HG02642 (cell line): ENCODE data around the gene GBF1.
"Not testable (repeated sequence)": the region's sequence is repeated elsewhere in the genome, so short reads cannot be mapped to it uniquely, and the experiment has no call there.

ENCODE experiments used
- ATAC-seq: cut with Tn5 transposase; IDR thresholded peaks from one replicate; pipeline ENCODE4 v1.9.1; 2021; ENCODE audit warnings: mild to moderate bottlenecking; ENCODE audit not compliant: unreplicated experiment, poor library complexity

The GBF1 gene, protein sequence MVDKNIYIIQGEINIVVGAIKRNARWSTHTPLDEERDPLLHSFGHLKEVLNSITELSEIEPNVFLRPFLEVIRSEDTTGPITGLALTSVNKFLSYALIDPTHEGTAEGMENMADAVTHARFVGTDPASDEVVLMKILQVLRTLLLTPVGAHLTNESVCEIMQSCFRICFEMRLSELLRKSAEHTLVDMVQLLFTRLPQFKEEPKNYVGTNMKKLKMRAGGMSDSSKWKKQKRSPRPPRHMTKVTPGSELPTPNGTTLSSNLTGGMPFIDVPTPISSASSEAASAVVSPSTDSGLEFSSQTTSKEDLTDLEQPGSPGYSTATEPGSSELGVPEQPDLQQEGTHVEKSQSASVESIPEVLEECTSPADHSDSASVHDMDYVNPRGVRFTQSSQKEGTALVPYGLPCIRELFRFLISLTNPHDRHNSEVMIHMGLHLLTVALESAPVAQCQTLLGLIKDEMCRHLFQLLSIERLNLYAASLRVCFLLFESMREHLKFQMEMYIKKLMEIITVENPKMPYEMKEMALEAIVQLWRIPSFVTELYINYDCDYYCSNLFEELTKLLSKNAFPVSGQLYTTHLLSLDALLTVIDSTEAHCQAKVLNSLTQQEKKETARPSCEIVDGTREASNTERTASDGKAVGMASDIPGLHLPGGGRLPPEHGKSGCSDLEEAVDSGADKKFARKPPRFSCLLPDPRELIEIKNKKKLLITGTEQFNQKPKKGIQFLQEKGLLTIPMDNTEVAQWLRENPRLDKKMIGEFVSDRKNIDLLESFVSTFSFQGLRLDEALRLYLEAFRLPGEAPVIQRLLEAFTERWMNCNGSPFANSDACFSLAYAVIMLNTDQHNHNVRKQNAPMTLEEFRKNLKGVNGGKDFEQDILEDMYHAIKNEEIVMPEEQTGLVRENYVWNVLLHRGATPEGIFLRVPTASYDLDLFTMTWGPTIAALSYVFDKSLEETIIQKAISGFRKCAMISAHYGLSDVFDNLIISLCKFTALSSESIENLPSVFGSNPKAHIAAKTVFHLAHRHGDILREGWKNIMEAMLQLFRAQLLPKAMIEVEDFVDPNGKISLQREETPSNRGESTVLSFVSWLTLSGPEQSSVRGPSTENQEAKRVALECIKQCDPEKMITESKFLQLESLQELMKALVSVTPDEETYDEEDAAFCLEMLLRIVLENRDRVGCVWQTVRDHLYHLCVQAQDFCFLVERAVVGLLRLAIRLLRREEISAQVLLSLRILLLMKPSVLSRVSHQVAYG (N-terminal part only)

DNA sequence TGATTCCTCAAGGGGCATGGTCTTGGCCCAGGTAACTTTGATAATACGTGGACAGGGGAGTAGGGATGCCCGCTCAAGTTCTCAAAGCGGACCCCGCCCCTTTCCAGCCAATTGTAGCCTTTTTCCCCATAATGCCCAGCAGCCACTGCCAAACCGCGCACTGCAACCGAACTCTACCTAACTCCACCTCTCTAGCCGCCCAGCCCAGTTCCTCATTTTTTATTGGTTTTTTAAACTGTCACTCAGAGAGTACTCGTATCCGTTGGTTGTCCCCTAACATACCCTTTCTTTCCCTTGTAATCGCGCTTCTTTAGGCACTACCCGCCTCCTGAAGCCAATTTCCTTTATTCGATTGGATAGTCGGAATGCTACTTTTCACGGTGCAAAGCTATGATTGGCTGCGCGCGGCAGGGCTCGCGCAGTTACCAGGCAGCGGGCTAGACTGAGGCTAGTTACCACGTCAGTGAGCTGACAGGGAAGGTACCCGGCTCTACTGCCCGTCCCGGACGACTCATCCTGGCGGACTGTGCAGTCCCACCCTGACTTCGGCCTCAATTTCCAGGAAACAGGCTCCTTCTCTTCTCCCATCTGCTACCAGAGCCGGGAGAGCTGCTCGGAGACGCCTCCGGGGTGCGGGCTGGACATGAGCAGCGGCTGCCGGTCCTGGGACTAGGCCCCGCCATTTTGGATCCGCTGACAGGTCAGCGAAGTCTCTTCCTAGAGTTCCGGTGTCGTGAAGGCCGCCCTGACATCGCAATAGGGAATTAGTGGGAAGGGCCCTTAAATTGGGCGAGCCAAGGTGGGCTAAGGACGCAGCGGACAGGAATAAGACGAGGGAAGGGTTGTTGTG lies at the start of gene GBF1:
Gene GBF1 (plus strand): TSS at position 451 of the 850 bp plus-strand sequence. CDS start 13,407 bp downstream, outside the sequence.
- peak; percentile 88 for ATAC-seq

DNA sequence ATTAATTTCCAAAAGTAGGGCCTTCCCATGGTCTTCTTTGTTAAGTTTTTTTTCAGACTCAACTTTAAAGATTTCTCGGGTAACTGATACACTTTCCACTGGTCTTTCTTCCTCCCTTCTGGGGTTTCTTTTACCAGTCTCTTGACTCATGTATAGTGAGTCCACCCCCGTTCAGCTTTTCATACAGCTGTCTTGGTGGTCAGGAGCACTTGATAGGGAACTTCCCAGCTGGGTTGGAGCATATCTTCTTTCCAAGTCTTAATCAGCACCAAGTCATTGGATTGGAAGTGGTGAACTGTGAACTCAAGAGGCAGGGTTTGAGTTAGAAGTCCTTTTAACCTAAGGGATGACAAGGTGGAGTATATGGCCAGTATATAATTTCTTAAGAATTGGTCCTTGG lies 48.4 kb upstream of the GBF1 start:
- ATAC-seq = no peak

DNA sequence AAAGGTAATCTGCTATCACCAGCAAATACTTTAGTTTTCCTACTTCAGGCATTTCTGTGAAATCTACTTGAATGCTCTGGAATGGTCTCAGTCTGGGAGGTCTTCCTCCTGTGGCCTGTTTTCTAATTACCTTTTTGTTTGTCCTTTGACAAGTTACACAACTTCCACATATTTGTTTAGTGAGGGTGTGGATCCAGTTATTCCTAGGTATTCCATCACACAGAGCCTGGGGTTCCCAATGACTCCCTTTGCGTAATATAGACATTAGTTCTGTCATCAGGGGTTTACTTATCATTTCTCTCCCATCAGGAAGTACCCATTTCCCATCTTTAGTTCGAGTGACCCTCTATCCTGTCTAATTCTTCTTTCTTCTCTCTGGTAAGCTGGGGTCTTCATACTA lies 47.3 kb upstream of the GBF1 start:
- ATAC-seq = no peak

DNA sequence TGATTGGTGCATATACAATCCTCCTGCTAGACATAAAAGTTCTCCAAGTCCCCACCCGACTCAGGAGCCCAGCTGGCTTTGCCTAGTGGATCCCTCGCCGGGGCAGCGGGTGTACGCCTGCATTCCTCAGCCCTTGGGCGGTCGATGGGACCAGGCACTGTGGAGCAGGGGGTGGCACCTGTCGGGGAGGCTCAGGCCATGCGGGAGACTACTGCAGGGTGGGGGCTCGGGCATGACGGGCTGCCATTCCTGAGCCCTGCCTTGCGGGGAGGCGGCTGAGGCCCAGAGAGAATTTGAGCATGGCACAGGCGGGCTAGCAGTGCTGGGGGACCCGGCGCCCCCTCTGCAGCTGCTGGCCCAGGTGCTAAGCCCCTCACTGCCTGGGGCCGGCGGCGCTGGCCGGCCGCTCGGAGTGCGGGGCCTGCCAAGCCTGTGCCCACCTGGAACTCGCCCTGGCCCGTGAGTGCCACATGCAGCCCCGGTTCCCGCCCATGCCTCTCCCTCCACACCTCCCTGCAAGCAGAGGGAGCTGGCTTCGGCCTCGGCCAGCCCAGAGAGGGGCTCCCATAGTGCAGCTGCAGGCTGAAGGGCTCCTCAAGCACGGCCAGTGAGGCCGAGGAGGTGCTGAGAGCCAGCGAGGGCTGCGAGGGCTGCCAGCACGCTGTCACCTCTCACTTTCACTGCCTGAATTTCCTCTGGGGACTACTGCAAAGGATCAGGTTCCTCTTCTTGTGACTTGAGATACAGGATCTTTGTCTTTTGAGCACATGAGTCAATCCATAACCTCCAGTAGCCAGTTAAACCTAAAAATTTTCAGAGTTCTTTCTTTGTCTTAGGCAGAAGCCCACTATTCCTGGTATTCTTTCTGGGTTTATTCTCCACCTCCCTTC lies 44.3 kb upstream of the GBF1 start:
- no peak for ATAC-seq

DNA sequence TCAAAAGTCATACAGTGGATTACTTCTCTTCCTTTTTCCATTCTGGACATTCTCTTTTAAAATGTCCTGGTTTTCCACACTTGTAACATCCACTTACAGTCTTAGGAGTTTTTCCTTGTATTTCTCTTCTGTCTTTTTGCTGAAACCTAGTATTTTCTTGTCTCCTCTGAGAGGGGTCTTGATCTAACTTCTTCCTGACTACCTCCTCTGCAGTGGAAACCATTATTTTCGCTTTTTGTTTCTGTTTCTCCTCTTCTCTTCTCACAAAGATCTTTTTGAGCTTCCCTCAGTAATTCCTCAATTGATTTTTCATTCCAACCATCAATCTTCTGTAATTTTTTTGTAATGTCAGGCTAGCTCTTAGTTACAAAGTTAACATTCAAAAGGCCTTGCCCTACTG lies 42.9 kb upstream of the GBF1 start:
- no peak for ATAC-seq

DNA sequence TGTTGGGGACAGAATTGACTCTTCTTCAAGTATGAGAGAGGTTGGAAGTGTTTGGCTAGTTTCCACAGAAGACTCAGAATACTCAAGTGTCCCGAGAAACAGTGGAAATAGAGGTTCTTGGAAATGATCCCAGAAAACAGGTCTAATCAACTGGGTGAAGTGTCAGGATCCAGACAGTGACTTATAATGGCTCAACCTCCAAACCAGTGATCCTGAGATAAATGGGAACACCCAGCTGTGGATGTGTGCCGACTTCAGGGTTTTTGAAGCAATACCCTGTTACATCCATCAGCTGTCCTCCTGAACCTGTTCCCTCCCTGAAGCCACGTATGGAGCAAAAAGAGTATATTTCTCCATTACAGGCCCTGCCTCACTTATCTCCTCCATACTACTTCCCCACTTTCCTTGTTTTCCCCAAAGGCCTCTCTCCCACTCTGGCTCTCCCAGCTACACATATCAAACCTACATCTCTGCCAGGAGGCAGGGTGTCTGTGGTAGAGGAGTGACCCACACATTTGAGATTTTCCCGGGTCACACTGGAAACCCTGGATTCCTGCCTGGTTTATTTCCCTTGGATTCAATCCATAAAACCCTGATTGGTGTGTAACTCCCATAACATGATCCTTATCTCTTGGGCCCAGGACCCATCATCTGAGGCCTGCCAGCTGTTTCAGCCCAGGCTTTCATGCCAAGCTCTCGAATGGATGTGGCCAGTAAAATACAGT lies 36.9 kb upstream of the GBF1 start:
- ATAC-seq = no peak

DNA sequence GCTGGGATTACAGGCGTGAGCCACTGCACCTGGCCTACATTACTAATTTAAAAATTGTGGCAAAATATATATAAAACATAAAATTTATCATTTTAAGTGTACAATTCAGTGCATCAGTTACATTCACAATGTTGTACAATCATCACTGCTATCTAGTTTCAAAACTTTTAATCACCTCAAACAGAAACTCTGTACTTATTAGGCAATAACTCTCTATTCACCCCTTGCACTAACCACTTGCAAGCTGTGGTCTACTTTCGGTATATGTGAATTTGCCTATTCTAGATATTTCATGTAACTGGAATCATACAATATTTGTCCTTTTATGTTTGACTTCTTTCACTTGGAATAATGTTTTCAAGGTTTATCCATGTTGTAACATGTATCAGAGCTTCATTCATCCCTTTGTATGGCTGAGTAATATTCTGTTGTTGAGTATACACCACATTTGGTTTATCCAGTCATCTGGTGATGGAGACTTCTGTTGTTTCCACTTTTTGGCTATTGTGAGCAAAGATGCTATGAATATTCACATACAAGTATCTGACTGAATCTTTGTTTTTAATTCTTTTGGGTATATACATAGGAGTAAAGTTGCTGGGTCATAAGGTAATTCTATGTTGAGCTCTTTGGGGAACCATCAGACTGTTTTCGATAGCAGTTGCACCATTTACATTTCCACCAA lies 33.6 kb upstream of the GBF1 start:
- ATAC-seq = no peak

DNA sequence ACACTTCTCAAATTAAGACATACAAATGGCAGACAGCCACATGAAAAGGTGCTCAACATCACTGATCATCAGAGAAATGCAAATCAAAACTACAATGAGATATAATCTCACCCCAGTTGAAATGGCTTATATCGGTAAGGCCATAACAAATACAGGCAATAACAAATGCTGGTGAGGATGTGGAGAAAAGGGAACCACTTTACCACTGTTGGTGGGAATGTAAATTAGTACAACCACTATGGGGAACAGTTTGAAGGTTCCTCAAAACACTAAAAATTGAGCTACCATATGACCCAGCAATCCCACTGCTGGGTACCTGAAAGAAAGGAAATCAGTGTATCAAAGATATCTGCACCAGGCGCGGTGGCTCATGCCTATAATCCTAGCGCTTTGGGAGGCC lies 31.7 kb upstream of the GBF1 start:
- not testable (repeated sequence) for ATAC-seq

DNA sequence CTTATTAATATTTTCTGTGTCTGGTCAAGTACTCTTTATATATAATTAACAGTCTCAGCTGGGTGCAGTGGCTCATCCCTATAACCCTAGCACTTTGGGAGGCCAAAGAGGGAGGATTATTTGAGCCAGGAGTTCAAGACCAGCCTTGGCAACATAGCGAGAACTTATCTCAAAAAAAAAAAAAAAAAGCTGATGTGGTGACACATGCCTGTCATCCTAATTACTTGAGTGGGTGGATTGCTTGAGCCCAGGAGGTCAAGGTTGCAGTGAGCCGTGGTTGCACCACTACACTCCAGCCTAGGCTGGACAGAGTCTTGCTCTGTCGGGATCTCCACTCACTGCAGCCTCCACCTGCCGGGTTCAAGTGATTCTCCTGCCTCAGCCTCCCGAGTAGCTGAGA lies 26.0 kb upstream of the GBF1 start:
- no peak for ATAC-seq

DNA sequence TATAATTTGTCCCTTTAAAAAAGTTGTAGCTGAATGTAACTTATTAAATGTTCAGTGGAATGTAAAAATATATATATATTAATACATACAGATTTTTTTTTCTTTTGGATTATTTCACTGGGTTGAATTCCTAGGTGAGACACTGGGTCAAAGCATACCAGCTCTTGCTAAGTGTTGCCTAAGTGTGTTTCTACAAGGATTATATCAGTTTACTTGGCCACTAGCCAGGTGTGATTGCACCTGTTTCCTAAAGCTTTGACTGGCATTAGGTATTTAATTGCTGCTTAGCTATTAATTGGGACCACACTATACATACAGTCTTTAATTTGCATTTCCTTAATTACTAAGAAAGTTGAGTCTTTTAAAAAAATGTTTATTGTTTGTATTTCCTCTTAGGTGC lies 24.7 kb upstream of the GBF1 start:
- ATAC-seq = no peak

DNA sequence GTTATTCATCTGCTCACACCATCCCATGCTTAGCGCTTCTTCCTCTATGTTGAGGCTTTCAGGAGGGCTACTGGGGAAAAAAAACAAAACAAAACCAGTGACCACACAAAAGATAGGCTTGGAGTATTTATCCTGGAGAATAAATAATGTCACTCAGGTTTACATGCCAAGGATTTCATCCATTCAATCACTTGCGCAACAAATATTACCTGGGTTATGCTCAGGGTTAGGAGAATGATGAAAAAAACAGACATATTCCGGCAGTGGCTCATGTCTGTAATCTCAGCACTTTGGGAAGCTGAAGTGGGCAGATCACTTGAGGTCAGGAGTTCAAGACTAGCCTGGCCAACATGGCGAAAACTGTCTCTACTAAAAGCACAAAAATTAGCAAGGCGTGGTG lies 22.5 kb upstream of the GBF1 start:
- ATAC-seq = no peak

DNA sequence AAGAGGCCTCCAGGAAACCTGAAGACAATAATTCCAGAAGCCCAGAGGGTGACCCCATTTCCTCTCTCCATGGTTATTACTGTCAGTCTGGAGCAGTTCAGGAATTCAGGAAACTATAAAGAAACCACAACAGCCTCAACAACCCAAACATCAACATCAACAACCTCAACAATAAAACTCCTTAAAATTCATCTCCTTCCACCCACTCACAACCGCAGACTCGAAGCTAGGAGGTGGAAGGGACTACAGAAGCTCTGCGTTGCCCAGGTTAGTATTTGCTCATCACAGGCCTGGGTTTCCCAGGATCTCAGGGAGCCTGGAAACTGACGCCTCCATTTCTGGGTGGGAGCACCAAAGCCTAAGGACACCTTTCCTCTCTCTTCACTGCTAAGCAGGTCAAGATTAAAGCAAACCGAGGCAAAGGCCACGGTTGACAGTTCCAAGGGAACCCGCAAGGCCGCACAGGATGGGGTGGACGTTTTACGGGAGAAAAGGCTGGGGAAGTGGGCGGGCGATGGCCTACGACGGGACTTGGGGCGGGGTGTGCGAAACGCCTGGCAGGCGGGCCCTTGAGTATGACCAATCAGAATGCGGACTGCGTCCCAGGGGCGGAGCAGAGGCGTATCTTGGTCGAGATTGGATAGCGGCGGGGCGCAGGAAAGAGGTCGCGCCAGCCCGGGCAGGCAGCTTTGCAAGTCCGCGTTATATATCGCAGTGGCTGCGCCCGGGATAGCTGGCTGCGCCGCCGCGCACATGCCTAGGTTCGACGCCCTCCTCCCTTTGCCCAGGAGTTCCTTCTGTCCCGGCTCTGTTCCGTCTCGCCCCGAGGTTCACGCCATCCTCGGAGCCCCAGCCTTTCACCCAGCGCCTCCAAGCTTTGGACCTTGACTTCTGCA lies 19.4 kb upstream of the GBF1 start, which contains the start of gene ELOVL3:
Gene ELOVL3 (plus strand): TSS at position 654 of the 896 bp plus-strand sequence. CDS start 250 bp downstream, outside the sequence.
- peak; percentile 87 for ATAC-seq

DNA sequence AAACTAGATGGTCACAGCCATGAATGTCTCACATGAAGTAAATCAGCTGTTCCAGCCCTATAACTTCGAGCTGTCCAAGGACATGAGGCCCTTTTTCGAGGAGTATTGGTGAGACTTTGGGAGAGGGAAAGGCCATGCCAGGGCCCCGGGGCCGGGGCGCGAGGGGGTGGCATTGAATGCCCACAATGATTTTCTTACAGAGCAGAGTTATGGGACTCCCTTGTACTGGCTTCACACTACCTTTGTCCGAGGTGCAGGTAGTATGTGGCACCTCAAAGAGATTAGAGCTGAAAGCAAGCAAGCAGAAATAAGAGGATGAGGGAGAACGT lies 18.8 kb upstream of the GBF1 start:
- ATAC-seq = no peak

DNA sequence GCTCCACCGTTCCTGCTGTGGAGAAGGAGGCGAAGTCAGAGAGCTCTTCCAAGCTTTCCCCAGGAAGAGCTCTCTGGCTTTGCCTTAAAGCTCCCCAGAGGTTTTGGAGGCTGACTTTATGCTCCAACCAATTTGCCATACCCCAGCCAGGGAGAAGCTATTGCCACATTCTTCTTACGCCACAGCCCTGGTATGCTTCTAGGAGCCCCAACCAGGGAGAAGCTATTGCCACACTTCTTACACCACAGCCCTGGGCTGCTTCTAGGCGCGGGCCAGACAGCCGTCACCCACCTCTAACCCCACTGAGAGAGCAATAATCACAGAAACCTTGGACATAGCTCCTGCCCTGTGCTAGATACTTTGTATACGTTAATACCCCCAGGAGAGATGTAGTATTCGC lies 18.3 kb upstream of the GBF1 start:
- ATAC-seq = no peak

DNA sequence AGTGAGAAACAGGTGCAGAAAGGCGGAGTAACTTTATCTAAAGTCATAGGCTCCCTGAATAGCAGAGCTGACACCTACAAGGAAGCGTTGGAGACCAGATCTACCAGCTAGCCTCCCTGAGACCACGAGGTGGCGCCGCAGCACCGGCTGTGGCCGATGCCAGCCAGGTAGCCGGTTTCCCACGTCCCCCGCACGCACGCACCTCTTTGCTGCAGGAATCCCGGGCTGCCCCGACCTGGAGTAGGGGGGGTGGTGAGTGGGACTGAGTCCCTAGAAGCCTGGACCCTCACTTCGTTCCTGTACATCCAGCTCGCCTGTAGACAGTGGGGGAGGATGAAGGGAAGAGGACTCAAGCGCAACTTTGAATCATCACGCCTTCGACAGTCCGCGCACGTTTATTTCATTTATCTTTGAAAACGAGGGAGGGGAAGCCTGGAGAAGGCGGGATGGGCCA lies 15.5 kb upstream of the GBF1 start:
- ATAC-seq = no peak

DNA sequence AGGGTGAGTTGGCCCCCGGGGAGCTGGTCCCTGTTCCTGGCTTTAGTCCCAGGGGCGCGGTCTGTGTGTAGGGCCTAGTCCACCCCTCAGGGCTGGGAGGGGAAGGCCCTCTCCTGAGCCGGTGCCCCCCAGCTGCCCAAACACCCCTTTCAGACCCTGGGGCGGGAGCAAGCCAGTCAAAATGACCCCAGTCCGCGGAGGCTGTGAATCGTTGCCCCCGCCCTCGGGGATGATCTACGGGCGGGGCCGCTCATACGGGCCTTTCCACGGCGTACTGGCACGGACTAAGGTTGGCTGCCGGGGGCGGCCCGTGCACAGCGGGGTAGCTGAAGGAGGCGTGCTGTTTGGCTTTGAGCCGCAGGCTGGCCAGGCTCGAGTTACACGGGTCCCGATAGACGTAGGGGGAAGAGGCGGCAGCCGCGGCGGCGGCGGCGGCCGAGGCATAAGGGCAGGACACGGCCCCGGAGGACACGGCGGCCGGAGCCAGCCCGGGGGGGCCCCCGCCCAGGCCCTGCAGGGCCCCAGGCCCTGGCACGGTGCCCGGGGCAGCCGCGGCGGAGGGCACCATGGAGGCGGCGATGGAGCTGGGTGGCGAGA lies 15.0 kb upstream of the GBF1 start:
- no peak for ATAC-seq
